T-helper 2 cell treated with Interferon-gamma antibody and Interleukin-4, amounts not matched to agents 5 μg/mL and 100 μg/mL, for 36 hours (primary cell): ENCODE results near the gene AFAP1.

ENCODE experiments used
- DNase-seq: peaks from one replicate; pipeline ENCODE4 v3.0.0; 2021; ENCODE audit warnings: low spot score
- H3K27ac Mint-ChIP-seq: one replicate; pipeline ENCODE4 v1.8.0; 2021; ENCODE audit warnings: mild to moderate bottlenecking, mixed read lengths
- H3K27me3 Mint-ChIP-seq: one replicate; pipeline ENCODE4 v1.8.0; 2021; ENCODE audit warnings: low read depth, mixed read lengths
- H3K36me3 Mint-ChIP-seq: one replicate; pipeline ENCODE4 v1.8.0; 2021; ENCODE audit warnings: low read depth, mixed read lengths
- H3K4me1 Mint-ChIP-seq: one replicate; pipeline ENCODE4 v1.8.0; 2021; ENCODE audit warnings: low read depth, mixed read lengths
- H3K4me3 Mint-ChIP-seq: one replicate; pipeline ENCODE4 v1.8.0; 2022; ENCODE audit warnings: mild to moderate bottlenecking, moderate library complexity, mixed read lengths
- H3K9me3 Mint-ChIP-seq: one replicate; pipeline ENCODE4 v1.8.0; 2021; ENCODE audit warnings: mixed read lengths

AFAP1 gene

DNA sequence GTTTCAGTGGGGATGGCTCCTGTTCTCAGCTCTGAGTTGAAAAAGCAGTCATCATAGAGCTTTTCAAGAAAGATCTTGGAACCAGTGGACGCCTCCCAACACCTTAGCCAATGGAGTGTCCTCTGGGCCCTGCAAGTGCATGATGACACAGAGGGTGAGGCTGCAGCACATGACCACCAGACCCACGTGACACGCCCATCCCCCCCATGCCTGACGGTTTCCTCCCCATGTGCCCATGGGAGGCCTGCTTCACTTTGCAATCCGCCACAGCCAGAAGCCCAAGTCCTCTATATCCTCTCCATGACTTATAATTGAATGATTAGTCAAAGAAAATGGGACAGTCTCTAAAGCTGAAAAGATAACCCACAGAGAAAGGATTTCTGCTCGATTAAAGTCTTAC is 187.0 kb downstream of the AFAP1 start:
- Mint-ChIP-seq H3K9me3 (no peaks in the 10 kb centered on the region), H3K36me3 (no peaks in the 10 kb centered on the region), H3K27ac (no peak overlapping the region), H3K4me1 (peaks cover 4% of the 10 kb centered on the region), H3K27me3 (no peaks in the 10 kb centered on the region), H3K4me3 (no peak overlapping the region)
- DNase-seq, result no peak

GRCh38 chr4:7750972-7751371 is 188.7 kb downstream of the AFAP1 start:
- no peaks in the 10 kb centered on the region for H3K9me3 Mint-ChIP-seq
- peaks cover 2% of the 10 kb centered on the region for H3K4me1 Mint-ChIP-seq
- H3K27ac Mint-ChIP-seq, result no peak overlapping the region
- no peaks in the 10 kb centered on the region for H3K36me3 Mint-ChIP-seq
- H3K27me3 Mint-ChIP-seq, result no peaks in the 10 kb centered on the region
- H3K4me3 Mint-ChIP-seq, result no peak overlapping the region
- no peak for DNase-seq

DNA sequence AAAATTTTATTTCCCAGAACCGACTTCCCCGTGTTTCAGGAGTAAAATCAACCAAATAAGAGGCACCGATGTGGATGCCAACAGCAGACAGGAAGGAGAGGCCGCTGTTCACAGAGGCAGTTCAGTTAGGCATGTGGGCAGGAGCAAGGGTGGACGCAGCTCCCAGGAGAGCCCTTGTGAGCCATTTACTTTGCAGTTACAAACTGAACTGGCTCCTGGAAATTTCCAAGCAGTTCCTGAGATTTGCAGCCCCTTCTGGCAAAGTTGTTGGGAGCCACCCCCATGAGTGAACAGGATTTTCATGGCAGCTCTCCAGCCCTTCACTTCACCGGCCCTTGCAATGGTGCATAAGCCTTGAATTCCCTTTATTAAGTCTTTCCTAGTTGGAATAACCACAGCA is 189.1 kb downstream of the AFAP1 start:
- DNase-seq, result no peak
- no peak overlapping the region for H3K4me3 Mint-ChIP-seq
- H3K4me1 Mint-ChIP-seq, result peaks cover 2% of the 10 kb centered on the region
- no peak overlapping the region for H3K27ac Mint-ChIP-seq
- H3K27me3 Mint-ChIP-seq, result no peaks in the 10 kb centered on the region
- no peaks in the 10 kb centered on the region for H3K9me3 Mint-ChIP-seq
- no peaks in the 10 kb centered on the region for H3K36me3 Mint-ChIP-seq

DNA sequence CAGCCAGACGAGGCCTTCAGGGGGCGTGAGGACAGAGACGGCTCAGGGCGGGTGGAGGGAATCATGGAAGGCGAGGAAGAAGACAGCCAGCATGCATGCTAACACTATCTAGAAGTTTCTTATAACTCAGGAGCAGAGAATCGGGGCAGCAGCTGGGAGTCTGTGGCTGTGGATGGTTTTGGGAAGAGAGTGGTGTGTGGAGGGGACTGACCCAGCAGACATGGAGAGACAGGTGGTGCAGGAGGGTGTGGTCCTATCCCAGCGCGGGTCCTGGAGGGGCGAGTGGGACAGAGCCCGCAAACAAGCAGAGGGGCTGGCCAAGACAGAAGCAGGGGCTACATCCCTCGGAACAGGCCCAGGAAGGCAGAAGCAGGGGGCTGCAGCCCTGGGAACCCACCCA is 192.1 kb downstream of the AFAP1 start:
- peaks cover 4% of the 10 kb centered on the region for H3K4me1 Mint-ChIP-seq
- H3K36me3 Mint-ChIP-seq, result no peaks in the 10 kb centered on the region
- H3K27ac Mint-ChIP-seq, result no peak overlapping the region
- no peaks in the 10 kb centered on the region for H3K27me3 Mint-ChIP-seq
- no peak overlapping the region for H3K4me3 Mint-ChIP-seq
- no peak for DNase-seq
- no peaks in the 10 kb centered on the region for H3K9me3 Mint-ChIP-seq

GRCh38 chr4:7747062-7747385 is 192.6 kb downstream of the AFAP1 start:
- H3K4me3 Mint-ChIP-seq, result no peak overlapping the region
- DNase-seq, result no peak
- no peak overlapping the region for H3K27ac Mint-ChIP-seq
- H3K27me3 Mint-ChIP-seq, result no peaks in the 10 kb centered on the region
- H3K9me3 Mint-ChIP-seq, result no peaks in the 10 kb centered on the region
- peaks cover 4% of the 10 kb centered on the region for H3K4me1 Mint-ChIP-seq
- H3K36me3 Mint-ChIP-seq, result no peaks in the 10 kb centered on the region

GRCh38 chr4:7746351-7747061 is 193.2 kb downstream of the AFAP1 start:
- Mint-ChIP-seq H3K27me3 (no peaks in the 10 kb centered on the region), H3K4me3 (no peak overlapping the region), H3K27ac (no peak overlapping the region), H3K9me3 (no peaks in the 10 kb centered on the region), H3K4me1 (peaks cover 4% of the 10 kb centered on the region), H3K36me3 (no peaks in the 10 kb centered on the region)
- no peak for DNase-seq

DNA sequence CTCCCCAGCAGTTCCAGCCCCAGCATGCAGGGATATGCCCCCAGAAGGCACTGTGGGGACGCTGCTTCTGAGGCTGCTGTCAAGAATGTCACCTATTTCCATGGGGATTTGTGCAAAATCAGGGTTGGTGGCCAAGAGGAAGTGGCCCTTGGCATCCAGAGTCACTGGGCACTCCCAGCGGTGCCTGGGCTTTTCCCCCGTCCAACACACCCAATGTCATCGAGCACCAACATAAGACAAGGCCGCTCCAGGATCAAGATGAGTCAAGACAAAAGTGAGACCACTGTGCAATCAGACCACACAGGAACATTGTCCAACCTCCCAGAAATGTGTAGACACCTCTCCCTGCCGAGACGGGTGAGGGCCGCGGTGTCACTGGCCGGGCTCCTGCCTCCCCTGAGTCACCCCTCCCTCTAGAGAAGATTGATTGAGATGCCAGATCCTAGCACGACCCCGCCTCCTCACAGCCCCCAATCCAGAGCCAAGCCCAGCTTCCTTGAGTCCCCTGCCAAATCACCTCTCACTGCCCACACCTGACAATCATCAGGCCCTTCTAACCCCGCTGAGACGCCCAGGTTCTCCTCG is 194.3 kb downstream of the AFAP1 start:
- no peak overlapping the region for H3K4me3 Mint-ChIP-seq
- H3K4me1 Mint-ChIP-seq, result peaks cover 4% of the 10 kb centered on the region
- no peaks in the 10 kb centered on the region for H3K9me3 Mint-ChIP-seq
- no peak for DNase-seq
- H3K36me3 Mint-ChIP-seq, result no peaks in the 10 kb centered on the region
- no peaks in the 10 kb centered on the region for H3K27me3 Mint-ChIP-seq
- no peak overlapping the region for H3K27ac Mint-ChIP-seq

DNA sequence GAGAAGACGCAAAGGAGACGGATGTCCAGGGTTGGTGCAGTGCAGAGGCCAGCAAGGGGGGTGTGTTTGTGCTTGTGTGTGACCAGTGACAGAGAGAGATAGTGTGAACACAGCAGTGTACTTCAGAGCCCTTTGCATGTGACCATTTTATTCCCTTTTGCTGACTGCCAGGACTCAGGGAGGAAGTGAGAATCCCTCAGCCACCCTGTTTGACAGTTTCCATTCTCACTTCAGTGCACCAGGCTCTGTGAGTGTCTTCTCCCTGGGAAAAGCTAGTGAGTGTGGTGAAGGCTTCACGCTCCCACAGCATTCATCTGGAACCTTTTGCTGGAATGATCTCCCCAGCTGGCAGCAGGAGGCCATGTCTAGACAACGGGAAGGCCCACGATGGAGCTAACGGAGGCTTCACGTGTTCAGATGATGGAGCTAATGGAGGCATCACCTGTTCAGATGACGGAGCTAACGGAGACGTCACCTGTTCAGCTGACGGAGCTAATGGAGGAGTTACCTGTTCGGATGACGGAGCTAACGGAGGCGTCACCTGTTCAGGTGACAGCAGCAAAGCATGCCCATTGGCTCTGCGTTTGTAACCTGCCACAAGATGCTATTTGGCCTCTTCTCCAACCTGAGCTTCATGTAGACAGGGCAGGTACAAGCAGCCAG is 195.4 kb downstream of the AFAP1 start:
- no peak overlapping the region for H3K27ac Mint-ChIP-seq
- no peak for DNase-seq
- no peak overlapping the region for H3K4me3 Mint-ChIP-seq
- H3K27me3 Mint-ChIP-seq, result no peaks in the 10 kb centered on the region
- H3K36me3 Mint-ChIP-seq, result no peaks in the 10 kb centered on the region
- no peaks in the 10 kb centered on the region for H3K9me3 Mint-ChIP-seq
- peaks cover 1% of the 10 kb centered on the region for H3K4me1 Mint-ChIP-seq

- Mint-ChIP-seq H3K9me3 (no peaks in the 10 kb centered on the region), H3K4me1 (peaks cover 1% of the 10 kb centered on the region), H3K27ac (no peak overlapping the region), H3K4me3 (no peak overlapping the region), H3K27me3 (no peaks in the 10 kb centered on the region), H3K36me3 (no peaks in the 10 kb centered on the region)
- DNase-seq, result no peak
These were observed 196.8 kb downstream of the AFAP1 start for GRCh38 chr4:7742807-7743280.

GRCh38 chr4:7741946-7742806 is 197.5 kb downstream of the AFAP1 start:
- Mint-ChIP-seq H3K27ac (no peak overlapping the region), H3K36me3 (no peaks in the 10 kb centered on the region), H3K4me3 (no peak overlapping the region), H3K4me1 (peaks cover 1% of the 10 kb centered on the region), H3K27me3 (no peaks in the 10 kb centered on the region), H3K9me3 (no peaks in the 10 kb centered on the region)
- no peak for DNase-seq

GRCh38 chr4:7740866-7741525 is 198.7 kb downstream of the AFAP1 start:
- Mint-ChIP-seq H3K4me1 (peaks cover 1% of the 10 kb centered on the region), H3K36me3 (no peaks in the 10 kb centered on the region), H3K9me3 (no peaks in the 10 kb centered on the region)

DNA sequence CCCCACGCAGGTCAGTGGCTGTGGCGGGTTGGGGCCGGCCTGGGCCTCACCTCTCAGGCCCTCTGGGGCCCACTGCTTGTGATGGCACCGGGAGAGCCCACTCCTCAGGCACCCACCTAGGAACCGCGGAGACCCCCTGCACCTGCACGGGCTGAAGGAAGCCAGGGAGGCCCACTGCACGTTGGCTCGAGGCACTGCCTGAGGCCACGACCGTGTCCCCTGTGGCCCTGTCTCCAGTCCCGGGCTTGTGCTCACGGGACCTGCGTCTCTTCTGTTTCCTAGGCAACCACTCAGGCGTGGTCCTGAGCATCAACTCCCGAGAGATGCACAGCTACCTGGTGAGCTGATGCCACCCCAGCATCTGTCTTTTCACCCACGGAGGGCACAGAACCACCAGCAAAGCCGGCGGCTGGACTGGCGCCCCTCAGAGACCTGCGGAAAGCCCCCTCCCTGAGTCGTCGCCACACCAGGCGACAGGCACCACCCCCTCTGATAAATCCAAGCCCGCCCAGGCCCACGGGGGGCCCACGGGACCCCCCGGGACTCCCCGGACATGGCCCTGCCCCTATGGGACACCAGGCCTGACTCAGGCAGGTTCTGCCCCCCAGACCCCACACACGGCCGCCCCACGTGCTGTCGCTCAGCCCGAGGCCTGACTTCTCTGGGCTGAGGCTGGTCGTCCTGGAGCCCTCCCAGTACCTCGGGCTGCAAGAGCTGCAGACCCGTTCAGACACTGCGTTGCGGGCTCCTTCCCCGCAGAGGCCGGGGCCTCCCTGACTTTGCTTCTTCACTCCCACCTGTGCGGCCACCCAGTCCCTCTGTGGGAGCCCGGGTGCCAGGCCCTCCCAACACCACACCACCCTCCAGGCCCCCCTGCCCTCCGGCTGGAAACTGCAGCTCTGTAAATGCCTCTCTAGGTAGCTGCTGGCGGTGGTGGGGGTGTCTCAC is 199.5 kb downstream of the AFAP1 start:
- no peak overlapping the region for H3K4me3 Mint-ChIP-seq
- DNase-seq, result no peak
- no peaks in the 10 kb centered on the region for H3K27me3 Mint-ChIP-seq
- peaks cover 1% of the 10 kb centered on the region for H3K4me1 Mint-ChIP-seq
- no peaks in the 10 kb centered on the region for H3K36me3 Mint-ChIP-seq
- H3K9me3 Mint-ChIP-seq, result no peaks in the 10 kb centered on the region
- H3K27ac Mint-ChIP-seq, result no peak overlapping the region

More at GRCh38 chr4:7740866-7741525, 198.7 kb downstream of the AFAP1 start:
- no peak overlapping the region for H3K4me3 Mint-ChIP-seq
- no peaks in the 10 kb centered on the region for H3K27me3 Mint-ChIP-seq
- DNase-seq, result no peak
- no peak overlapping the region for H3K27ac Mint-ChIP-seq
